Activated T-cell treated with anti-CD3 and anti-CD28 coated beads, Interleukin-2, amount 50 U/mL, for 4 hours (primary cell): ENCODE data around the gene TACC2. TPM values are rescaled to one million over a fixed set of nuclear protein-coding genes. Genes with fewer than 3 reads are reported as not detected.

Experiments used
- ATAC-seq, 2 donors: fragments of 200-7000 bp; cut with Tn5 transposase; one replicate each; pipeline ENCODE4 v1.10.0; 2021
- DNase-seq: peaks from one replicate; pipeline ENCODE4 v3.0.0-alpha.2; 2020
- H3K27me3 Mint-ChIP-seq: one replicate; pipeline ENCODE4 v1.8.0; 2021; ENCODE audit warnings: low read depth, mixed read lengths
- H3K36me3 Mint-ChIP-seq: one replicate; pipeline ENCODE4 v1.8.0; 2022; ENCODE audit warnings: mixed read lengths; ENCODE audit not compliant: insufficient read depth
- H3K4me1 Mint-ChIP-seq: one replicate; pipeline ENCODE4 v1.8.0; 2021; ENCODE audit warnings: low read depth, mixed read lengths
- H3K4me3 Mint-ChIP-seq: one replicate; pipeline ENCODE4 v1.8.0; 2021; ENCODE audit warnings: mild to moderate bottlenecking, moderate library complexity, mixed read lengths
- H3K9me3 Mint-ChIP-seq: one replicate; pipeline ENCODE4 v1.8.0; 2021; ENCODE audit warnings: mixed read lengths
- total RNA-seq, 3 donors: library from RNA; stranded (reverse); gene quantifications; one replicate each; pipeline ENCODE4 v1.2.1, GENCODE V29; 2021

Gene TACC2
- total RNA-seq, 3 donors from 2014 or later: 0.21 to 0.57 (median 0.43) TPM

DNA sequence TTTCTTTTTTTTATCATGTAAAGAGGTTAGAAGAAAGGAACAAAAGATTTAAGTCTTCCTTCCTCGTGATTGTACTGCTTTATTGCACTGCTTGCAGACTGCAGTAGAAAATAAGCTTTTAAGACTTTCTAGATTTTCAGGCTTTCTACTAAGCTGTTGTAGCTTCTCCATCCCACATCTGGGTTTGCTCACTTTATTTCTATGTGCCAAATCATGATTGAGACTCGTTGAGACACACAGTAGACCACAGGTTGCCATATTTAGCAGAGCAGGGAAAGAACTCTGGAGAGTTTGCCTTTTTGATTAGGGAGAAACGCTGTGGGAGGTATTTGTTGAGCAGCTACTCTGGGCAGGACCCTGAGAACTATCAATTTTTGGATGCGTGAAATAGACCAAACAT is 192.9 kb downstream of the TACC2 start:
- no peaks in the 10 kb centered on the region for H3K9me3 Mint-ChIP-seq
- no peak overlapping the region for H3K4me3 Mint-ChIP-seq
- no peak for ATAC-seq

DNA sequence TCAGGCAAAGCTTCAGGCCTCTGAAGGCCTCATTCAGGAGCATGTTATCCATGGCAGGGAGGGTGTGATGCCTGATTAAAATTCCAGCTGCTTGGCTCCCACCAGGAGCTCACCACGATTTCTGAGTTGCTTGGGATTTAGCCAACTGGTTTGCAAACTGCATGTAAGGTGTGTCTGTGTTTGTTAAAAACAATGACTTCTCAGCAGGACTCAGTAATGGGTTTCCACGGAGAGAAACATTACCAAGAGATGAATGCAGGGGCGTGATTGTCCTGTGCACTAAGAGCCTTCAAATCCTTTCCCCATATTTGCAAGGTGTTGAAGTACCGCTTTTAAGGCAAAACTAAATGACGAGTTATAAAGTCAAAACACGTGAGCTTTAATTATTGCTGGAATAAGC is 193.3 kb downstream of the TACC2 start:
- H3K4me3 Mint-ChIP-seq: no peak overlapping the region
- H3K4me1 Mint-ChIP-seq: no peaks in the 10 kb centered on the region
- no peak for DNase-seq
- peaks cover 1% of the 10 kb centered on the region for H3K27me3 Mint-ChIP-seq
- no peaks in the 10 kb centered on the region for H3K36me3 Mint-ChIP-seq
- ATAC-seq: no peak
- no peaks in the 10 kb centered on the region for H3K9me3 Mint-ChIP-seq

More for the DNA sequence above, 192.9 kb downstream of the TACC2 start:
- Mint-ChIP-seq H3K27me3 (peaks cover 1% of the 10 kb centered on the region), H3K36me3 (no peaks in the 10 kb centered on the region), H3K4me1 (no peaks in the 10 kb centered on the region)
- no peak for DNase-seq

DNA sequence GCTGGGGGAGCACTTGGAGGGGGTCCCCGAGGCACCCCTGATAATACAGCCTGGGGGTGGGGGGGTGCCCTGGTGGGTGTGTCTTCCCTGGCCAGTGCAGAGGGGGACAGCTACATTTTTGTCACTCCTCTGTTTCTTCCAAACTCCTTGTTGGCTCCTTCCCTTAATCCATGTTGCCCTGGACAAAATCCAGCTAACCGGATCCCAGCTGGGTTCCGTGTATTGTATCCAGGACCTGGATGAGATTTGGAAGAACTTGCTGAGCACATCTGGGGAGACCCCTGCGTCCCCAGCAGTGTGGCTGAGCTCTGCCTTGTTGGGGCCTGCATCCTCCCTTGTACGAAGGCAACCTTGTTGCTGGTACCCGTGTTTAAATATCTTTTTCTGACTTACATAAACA is 195.3 kb downstream of the TACC2 start:
- H3K27me3 Mint-ChIP-seq: peaks cover 5% of the 10 kb centered on the region
- no peak for DNase-seq
- H3K9me3 Mint-ChIP-seq: no peaks in the 10 kb centered on the region
- H3K4me3 Mint-ChIP-seq: no peak overlapping the region
- H3K4me1 Mint-ChIP-seq: no peaks in the 10 kb centered on the region
- ATAC-seq: no peak
- no peaks in the 10 kb centered on the region for H3K36me3 Mint-ChIP-seq

DNA sequence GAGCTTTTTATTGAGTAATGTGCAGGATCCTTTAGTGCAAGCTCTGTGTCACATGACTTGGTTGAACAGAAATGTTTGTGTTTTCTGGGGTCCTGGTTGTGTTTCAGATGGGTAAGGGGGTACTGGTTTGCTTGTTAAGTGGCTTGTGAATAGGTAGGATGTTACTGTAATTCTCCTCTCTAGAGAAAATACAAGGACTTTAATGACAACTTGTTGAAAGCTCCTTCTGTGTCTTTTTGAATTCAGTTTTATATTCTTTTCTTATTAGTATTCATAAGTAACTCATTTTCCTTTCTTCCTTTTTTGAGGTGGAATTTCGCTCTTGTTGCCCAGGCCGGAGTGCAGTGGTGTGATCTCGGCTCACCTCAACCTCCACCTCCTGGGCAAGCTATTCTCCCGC is 196.7 kb downstream of the TACC2 start:
- DNase-seq (no peak), ATAC-seq (no peak)
- H3K36me3 Mint-ChIP-seq: no peaks in the 10 kb centered on the region
- H3K9me3 Mint-ChIP-seq: no peaks in the 10 kb centered on the region
- no peaks in the 10 kb centered on the region for H3K4me1 Mint-ChIP-seq
- H3K4me3 Mint-ChIP-seq: no peak overlapping the region
- H3K27me3 Mint-ChIP-seq: peaks cover 6% of the 10 kb centered on the region

DNA sequence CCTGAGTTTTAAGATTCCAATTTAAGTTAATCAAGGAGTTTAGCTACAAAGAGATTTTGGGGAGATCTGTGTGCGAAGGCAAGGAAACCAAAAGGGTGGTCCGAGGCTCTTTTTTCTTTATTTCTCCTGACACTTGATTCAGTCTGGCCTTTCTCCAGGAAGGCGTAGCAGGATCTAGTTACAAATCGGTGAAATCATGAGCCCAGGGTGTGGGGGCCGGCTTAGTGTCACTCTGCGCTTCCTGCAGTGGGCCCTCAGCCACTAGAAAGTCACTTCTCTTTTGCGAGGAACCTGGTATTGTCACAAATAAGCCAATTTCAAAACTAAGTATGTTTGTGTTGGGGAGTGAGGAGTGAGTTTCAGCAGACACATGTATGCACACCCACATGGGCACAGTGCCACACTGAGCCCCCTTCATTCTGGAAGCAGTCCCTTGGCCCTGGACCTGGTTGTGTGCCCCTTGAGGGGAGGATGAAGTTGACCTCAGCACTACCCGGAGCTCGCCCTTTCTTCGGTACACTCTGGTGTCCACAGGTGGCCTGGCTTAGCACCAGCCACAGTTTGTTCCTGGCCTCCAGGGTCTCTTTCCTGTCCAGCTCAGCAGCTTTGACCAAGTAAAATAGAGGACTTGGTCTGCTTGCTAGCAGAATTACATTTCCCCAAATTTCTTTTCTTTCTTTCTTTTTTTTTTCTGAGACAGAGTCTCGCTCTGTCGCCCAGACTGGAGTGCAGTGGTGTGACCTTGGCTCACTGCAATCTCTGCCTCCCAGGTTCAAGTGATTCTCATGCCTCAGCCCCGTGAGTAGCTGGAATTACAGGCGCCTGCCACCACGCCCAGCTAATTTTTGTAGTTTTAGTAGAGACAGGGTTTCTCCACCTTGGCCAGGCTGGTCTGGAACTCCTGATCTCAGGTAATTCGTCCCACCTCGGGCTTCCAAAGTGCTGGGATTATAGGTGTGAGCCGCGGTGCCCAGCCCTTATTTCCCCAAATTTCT is 198.2 kb downstream of the TACC2 start:
- Mint-ChIP-seq H3K4me1 (no peaks in the 10 kb centered on the region), H3K9me3 (no peaks in the 10 kb centered on the region), H3K36me3 (no peaks in the 10 kb centered on the region), H3K4me3 (no peak overlapping the region), H3K27me3 (peaks cover 6% of the 10 kb centered on the region)
- no peak for DNase-seq
- no peak for ATAC-seq

DNA sequence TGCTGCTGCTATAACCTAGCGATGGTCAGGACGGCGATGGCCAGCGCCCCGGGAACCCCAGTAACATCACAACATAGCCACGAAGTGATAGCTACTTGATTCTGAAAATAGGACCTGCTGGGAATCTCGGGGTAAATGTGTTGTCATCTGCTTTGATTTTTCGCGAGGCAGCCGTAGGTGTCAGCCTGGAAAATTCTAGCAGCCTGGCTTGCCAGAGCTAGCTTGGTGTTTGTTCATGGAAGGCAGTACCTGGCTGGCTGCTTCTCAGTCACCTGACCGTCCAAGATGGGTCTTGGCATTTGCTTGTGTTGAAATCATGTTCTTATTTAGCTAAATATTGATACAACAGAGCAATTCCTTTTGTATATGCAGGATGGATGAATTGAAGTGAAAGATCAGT is 199.7 kb downstream of the TACC2 start:
- H3K36me3 Mint-ChIP-seq: no peaks in the 10 kb centered on the region
- no peaks in the 10 kb centered on the region for H3K9me3 Mint-ChIP-seq
- ATAC-seq (no peak), DNase-seq (no peak)
- no peaks in the 10 kb centered on the region for H3K4me1 Mint-ChIP-seq
- no peak overlapping the region for H3K4me3 Mint-ChIP-seq
- peaks cover 6% of the 10 kb centered on the region for H3K27me3 Mint-ChIP-seq

DNA sequence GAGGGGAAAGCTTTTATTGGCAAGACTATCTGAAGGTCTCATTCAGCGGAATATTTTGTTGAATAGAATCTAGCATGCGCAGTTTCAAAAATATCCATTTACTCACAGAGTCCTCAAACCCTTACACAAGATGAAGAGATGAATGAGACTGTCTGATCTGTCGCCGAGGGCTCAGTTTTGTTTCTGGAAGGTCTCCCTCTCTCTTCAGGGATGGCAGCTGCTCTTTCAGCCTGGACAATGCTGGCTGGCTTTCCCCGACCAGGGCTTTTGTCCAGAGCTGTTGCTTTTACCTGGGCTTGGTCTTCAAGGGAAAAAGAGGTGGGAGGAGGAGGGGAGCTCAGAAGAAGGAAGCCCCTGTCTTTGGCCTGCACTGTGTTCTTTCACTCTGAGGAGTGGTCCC is 200.2 kb downstream of the TACC2 start:
- DNase-seq (no peak), ATAC-seq (no peak)
- H3K27me3 Mint-ChIP-seq: peaks cover 7% of the 10 kb centered on the region
- no peaks in the 10 kb centered on the region for H3K36me3 Mint-ChIP-seq
- no peaks in the 10 kb centered on the region for H3K9me3 Mint-ChIP-seq
- H3K4me3 Mint-ChIP-seq: no peak overlapping the region
- H3K4me1 Mint-ChIP-seq: no peaks in the 10 kb centered on the region

DNA sequence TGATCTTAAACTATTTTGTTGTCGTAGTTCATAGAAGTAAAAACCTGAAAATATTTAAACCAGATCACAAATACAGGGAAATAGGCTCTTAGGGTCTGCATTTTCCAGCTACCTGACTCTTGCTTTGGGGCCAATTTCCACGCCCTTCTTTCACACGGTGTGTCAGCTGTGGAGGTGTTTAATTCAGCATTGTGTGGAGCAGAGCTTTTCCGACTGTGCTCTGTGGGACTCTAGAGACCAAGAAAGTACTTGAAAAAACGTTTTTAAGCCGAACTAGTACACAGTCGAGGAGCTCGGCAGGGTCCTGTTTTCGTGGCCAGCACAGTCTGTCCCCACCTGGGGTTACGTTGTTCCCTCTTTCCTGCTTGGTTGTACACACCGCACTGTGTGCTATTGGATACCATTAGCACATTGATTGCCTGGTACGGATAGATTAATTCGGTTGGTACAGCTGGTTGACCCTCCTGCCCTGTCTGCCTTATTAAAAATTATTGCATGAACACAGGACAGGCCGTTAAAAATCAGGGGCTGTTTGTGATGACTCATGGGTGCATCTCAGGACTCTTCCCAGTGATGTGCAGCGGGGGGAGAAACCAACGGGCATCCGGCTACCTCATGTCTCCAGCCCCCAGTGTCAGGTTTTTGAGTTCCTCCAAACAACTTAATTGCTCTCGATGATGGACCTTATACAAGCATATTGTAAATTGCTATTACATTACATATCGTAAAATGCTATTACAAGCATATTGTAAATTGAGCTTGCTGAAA is 201.4 kb downstream of the TACC2 start:
- ATAC-seq: no peak
- peaks cover 9% of the 10 kb centered on the region for H3K27me3 Mint-ChIP-seq
- no peak overlapping the region for H3K4me3 Mint-ChIP-seq
- H3K4me1 Mint-ChIP-seq: no peaks in the 10 kb centered on the region
- no peaks in the 10 kb centered on the region for H3K9me3 Mint-ChIP-seq
- DNase-seq: no peak
- no peaks in the 10 kb centered on the region for H3K36me3 Mint-ChIP-seq

DNA sequence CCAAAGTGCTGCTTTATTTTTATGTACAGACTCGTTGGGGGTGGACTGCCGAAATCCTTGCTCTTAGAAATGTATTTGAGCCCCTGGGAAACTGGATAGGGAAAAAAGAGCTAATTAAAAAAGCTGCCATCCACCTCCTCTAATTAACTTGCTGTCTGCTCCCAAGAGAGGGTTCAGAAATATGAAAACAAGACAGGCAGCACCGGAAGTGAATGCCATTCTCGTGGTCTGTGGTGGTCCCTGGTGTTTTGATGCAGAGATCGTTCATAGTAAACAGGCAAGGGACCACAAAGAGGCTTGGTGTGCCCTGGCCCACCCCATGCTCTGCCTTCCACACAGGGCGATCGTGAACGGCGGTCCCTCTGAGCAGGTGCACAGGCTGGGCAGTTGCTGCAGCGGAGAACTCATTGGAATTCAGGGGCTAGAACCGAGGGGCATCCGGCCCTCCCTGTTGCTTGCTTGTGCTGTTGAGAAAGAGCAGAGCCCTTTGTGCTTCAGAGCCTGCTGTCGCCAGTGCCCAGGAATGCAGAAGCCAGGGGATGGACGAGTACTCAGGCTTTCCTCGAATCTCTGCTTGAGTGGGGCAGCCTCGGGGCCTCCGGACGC is 203.1 kb downstream of the TACC2 start:
- Mint-ChIP-seq H3K36me3 (no peaks in the 10 kb centered on the region), H3K4me3 (no peak overlapping the region), H3K27me3 (peaks cover 7% of the 10 kb centered on the region), H3K4me1 (no peaks in the 10 kb centered on the region), H3K9me3 (no peaks in the 10 kb centered on the region)
- DNase-seq: no peak
- no peak for ATAC-seq

DNA sequence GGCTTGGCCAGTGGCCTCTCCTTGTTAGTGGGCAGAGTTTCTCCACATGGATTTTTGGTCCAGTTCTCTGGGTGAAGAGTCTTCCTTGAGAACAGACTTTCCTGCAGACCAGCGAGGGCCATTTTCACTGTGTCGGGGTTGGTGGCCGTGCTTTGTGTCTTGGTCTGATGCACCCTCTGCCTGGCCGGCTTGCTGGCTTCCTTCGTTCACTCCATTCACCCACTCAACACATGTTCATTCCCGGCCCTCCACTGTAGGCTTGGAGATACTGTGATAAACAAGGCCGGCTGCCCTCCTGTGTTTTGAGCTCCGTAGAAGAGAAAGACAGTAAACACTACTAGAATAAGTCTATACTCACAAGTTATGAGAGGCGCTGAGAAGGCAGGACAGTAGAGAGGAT is 205.3 kb downstream of the TACC2 start:
- no peak for ATAC-seq
- Mint-ChIP-seq H3K9me3 (no peaks in the 10 kb centered on the region), H3K4me1 (no peaks in the 10 kb centered on the region), H3K27me3 (peaks cover 4% of the 10 kb centered on the region), H3K36me3 (no peaks in the 10 kb centered on the region), H3K4me3 (no peak overlapping the region)
- DNase-seq: no peak

DNA sequence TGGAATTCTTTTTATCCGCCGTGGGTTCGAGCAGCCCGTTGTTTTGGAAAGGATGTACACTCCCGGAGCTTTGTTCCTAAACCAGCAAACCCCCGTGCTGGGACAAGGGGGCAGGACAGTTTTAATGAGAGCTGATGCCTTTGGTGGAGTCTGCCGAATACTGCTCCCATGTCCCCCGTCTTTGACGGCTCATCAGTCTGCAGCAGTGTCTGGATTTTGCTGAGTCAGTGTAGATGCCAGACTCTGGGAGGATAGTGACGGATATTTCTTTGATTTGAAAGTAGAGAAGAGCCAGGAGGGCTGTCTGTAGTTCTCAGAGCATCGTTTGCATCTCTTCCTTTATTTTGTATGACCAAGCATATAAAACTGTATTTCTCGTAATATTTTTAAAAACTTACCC is 207.3 kb downstream of the TACC2 start:
- Mint-ChIP-seq H3K27me3 (peaks cover 2% of the 10 kb centered on the region), H3K4me3 (no peak overlapping the region), H3K9me3 (no peaks in the 10 kb centered on the region), H3K4me1 (no peaks in the 10 kb centered on the region), H3K36me3 (no peaks in the 10 kb centered on the region)
- DNase-seq (no peak), ATAC-seq (no peak)

DNA sequence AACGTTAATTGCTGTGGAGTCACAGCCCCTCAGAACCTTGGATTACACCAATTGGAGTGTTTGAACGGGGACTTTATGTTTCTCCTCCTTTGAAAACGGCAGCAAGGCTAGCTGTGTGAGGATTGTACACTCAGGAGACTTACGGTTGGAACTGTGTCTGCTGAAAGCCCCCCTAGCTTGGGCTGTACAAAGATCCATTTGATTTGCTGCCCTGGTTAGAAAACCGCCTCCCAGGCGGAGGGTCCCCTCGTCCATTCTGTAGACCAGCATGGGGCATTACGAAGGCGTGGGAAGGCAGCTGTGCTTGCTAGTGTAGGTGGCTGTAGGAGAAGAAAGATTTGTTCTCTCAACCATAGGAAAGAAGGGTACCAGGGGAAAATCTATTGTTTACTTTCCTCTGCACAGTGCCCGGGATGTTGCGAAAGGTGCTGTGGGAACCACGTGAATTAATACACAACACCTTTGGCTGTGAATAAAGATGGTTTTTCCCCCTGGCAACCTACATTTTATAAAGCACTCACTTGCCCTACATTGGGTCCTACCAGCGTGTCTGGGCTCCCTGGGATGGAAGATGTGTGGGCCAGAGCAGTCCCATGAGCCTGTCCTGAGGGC is 208.8 kb downstream of the TACC2 start:
- H3K27me3 Mint-ChIP-seq: peaks cover 2% of the 10 kb centered on the region
- H3K4me3 Mint-ChIP-seq: no peak overlapping the region
- ATAC-seq (no peak), DNase-seq (no peak)
- no peaks in the 10 kb centered on the region for H3K36me3 Mint-ChIP-seq
- H3K4me1 Mint-ChIP-seq: no peaks in the 10 kb centered on the region
- H3K9me3 Mint-ChIP-seq: no peaks in the 10 kb centered on the region

DNA sequence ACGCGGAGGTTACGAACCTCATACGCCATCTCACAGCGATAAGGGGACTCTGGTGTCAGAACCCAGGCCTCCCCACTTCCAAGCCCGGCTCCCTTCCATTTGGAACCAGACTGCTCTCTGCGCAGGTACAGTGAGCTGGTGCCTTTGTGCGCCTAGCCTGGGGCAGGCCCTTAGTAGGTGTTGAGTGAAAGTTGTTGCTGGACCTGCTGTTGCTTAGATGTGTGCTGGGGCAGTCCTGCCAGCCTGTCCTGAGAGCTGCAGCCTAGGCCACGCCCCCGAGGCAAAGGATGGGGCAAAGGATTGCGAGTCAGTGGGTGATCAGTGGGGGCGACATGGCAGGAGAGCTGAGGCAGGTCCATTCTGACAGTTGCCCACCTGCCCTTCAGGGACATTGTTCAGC is 209.7 kb downstream of the TACC2 start:
- no peaks in the 10 kb centered on the region for H3K36me3 Mint-ChIP-seq
- H3K27me3 Mint-ChIP-seq: peaks cover 2% of the 10 kb centered on the region
- DNase-seq: no peak
- H3K4me3 Mint-ChIP-seq: no peak overlapping the region
- no peaks in the 10 kb centered on the region for H3K4me1 Mint-ChIP-seq
- no peaks in the 10 kb centered on the region for H3K9me3 Mint-ChIP-seq
- ATAC-seq: no peak

DNA sequence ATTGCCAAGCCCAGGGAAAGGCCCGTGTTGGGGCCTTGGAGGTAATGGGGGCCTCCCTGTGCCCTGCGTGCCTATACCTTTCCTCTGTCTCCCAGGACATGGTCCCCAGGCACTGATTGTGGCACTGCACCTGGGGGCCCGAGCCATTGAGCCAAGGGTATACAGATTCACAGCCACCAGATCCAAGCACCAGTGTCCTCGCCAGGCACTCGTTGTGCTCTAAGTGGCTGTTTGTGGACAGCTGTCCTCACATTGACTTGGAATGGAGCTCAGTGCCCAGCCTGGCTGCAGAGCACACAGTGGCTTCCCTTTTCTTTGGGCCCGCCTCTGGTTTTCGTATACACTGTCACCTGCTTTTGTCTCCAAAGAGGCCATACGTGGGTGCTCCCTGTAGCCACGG is 210.1 kb downstream of the TACC2 start:
- peaks cover 2% of the 10 kb centered on the region for H3K27me3 Mint-ChIP-seq
- no peaks in the 10 kb centered on the region for H3K4me1 Mint-ChIP-seq
- no peaks in the 10 kb centered on the region for H3K36me3 Mint-ChIP-seq
- ATAC-seq (no peak), DNase-seq (no peak)
- no peak overlapping the region for H3K4me3 Mint-ChIP-seq
- no peaks in the 10 kb centered on the region for H3K9me3 Mint-ChIP-seq
